H1 (cell line): ENCODE data around the gene OR2K2.

ENCODE experiments used
- CEBPB ChIP-seq: IDR thresholded peaks from 2 replicates; pipeline ENCODE4 v1.6.1; 2012; ENCODE audit warnings: low read depth, low read length
- EP300 ChIP-seq, 2 experiments: IDR thresholded peaks; 1 replicate in 1 of 2; 2 replicates in 1 of 2; pipeline ENCODE4 v1.6.1; 2011 to 2012; ENCODE audit warnings: low read depth in 2 of 2, low read length in 2 of 2, mild to moderate bottlenecking in 2 of 2, borderline replicate concordance in 1 of 2, inconsistent platforms in 1 of 2, moderate library complexity in 1 of 2
- JUND ChIP-seq: IDR thresholded peaks from 2 replicates; pipeline ENCODE4 v1.6.1; 2011; ENCODE audit warnings: mild to moderate bottlenecking, improper control_type of control experiment, low read length
- RNF2 ChIP-seq: fragments of 200-900, 300-1000 bp; sonication (generic); IDR thresholded peaks from 2 replicates; pipeline ENCODE4 v1.7.1; 2016; ENCODE audit warnings: borderline replicate concordance, low read depth, mild to moderate bottlenecking, antibody characterized with exemption, low read length; ENCODE audit not compliant: poor library complexity, severe bottlenecking; ENCODE audit errors: missing control alignments

GRCh38 chr9:111305914-111306313 is 24.1 kb downstream of the OR2K2 start:
- no peak for TF ChIP-seq CEBPB
- no peak for TF ChIP-seq RNF2
- TF ChIP-seq JUND, result no peak
- TF ChIP-seq EP300 (IDR thresholded peaks at IDR 0.05; ENCODE audit: borderline replicate concordance in 1 of 2, low read depth in 2 of 2, low read length in 2 of 2), result no peak
